GM18499 (cell line): ENCODE results near the gene TSPAN16.

Experiments
- ATAC-seq: cut with Tn5 transposase; IDR thresholded peaks from one replicate; pipeline ENCODE4 v1.9.1; 2021; ENCODE audit warnings: moderate number of reproducible peaks; ENCODE audit not compliant: insufficient read depth, unreplicated experiment

Gene TSPAN16

DNA sequence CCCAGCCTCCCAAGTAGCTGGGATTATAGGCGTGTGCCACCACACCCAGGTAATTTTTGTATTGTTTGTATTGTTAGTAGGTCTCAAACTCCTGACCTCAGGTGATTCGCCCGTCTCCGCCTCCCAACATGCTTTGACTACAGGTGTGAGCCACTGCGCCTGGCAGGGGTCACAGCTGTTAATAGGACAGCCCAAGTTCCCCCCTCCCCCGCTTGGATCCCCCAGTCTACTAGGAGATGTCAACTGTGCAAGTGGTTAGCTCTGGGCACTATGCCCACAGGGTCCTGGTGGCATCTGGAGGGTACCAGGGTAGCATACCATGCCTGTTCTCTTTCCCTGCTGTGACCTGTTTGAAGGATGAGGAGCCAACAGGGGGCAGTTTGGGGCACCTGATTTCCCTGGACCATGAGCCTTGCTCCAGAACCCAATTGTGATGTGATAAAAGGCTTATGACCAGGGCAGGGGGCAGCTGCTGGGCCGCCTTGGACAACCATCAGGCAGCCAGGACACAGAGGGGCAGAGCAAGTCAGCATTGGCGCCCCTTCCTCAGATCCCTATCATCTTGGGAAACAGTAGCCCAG lies at the start of gene TSPAN16:
TSPAN16 (plus strand) TSS at position 496 of the 581 bp plus-strand sequence. CDS start 138 bp downstream, outside the sequence.
- no peak for ATAC-seq

DNA sequence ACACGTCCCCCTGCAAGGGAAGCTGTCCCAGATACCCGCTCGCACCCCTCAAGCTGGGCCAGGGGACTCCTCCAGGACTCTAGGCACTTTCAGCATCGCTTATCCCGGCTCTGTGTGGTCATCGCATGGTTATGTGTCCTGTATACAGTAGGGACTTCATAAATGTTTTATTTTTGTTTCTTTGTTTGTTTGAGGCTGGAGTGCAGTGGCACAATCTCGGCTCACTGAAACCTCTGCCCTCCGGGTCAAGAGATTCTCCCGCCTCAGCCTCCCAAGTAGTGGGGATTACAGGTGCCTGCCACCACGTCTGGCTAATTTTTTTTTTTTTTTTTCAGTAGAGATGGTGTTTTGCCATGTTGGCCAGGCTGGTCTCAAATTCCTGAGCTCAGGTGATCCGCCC lies 49.0 kb upstream of the TSPAN16 start:
- no peak for ATAC-seq

- no peak for ATAC-seq
Measured at GRCh38 chr19:11247391-11247790, 48.6 kb upstream of the TSPAN16 start.

DNA sequence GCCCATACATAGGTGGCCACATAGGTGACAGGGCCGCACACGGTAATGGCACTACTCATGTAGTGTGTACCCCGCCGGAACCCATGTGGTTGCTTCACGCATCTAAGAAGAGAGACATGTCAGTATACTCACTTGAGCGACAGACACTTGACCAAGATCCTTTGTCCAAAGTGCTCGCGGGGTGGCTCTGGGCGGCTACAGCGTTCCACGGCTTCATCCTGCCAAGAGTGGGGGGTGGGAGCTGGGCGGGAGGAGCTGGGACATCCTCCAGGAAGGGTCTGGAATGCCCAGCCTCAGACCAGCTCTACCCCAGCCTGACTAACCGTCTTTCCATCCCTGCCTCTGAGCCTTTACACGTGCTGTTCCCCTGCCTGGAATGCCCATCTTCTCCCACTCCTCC lies 48.0 kb upstream of the TSPAN16 start:
- ATAC-seq = no peak

GRCh38 chr19:11248852-11249251 lies 47.1 kb upstream of the TSPAN16 start:
- no peak for ATAC-seq

DNA sequence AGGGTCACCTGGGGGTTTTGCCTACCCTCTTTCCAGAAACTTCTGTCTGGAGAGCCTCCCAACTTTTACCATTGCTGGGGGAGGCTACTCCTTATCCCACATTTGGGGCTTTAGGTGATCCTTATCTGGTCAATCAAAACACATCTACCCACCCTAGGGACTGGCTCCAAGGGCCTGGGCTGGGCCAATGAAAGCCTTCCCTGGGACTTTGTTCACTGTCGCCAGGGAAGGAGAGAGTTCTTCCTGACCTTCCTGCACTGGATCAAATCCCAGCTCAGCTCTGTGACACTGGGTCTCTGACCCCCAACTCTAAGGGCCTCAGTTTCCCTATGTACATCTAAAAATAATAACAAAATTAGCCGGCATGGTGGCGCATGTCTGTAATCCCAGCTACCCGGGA lies 44.7 kb upstream of the TSPAN16 start:
- ATAC-seq = no peak

DNA sequence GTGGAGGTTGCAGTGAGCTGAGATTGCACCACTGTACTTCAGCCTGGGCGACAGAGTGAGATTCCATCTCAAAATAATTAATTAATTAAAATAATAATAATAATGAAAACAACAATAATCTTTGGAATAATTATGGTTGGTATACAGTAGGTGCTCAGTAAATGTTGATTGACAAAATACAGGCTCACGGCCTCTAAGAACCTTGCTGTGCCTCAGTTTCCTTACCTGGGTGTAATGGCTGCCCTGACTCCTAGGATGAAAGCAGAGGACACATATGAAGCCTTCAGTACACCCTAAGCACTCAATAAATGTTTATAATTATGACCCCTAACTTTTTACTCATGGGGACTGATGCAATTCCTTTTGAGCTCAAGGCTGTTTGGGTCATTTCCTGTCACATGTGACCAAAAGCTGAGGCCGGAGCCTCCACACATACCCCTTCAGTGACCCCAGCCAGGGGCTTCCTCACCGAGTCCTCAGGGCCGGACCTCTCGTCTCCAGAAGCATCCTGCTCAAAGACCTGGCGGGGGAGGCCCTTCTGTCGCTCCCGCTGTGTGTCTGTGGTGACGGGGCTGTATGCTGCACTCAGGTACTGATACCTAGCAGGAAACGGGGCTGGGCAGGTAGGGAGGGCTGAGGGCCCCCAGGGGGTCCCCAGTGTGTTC lies 44.2 kb upstream of the TSPAN16 start:
- no peak for ATAC-seq

DNA sequence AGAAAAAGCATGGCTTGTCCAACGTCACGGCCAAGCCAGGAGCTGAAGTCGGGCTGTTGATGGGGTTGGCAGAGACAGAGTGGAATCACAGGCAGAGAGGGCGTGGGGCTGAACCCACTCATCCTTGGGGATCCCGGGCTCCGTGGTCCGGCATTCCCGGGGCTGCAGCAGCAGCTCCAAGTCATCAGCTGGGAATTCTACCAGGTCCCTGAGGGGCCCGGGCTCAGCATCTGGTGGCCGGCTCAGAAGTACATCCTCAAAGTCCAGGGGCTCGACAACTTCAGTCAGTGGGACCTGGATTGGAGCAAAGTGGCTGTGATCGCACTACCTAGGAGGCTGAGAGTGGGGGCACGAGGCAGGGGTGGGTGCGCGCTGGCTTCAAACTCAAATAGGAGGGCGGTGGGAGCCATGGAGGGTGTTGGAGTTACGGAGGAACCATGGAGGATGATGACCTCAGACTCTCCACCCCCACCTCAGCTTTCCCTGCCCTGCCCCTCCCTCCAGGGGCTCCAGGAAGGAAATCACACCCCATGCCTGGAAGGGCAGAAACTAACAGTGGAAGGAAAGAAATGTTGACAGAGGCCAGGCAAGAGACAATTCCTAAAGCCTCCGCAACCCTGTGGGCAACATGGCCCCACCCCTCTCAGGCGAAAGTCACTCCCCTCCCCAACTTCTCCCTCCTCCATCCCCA lies 43.1 kb upstream of the TSPAN16 start:
- ATAC-seq = no peak

- no peak for ATAC-seq
Measured at GRCh38 chr19:11254666-11255065, 41.3 kb upstream of the TSPAN16 start.

DNA sequence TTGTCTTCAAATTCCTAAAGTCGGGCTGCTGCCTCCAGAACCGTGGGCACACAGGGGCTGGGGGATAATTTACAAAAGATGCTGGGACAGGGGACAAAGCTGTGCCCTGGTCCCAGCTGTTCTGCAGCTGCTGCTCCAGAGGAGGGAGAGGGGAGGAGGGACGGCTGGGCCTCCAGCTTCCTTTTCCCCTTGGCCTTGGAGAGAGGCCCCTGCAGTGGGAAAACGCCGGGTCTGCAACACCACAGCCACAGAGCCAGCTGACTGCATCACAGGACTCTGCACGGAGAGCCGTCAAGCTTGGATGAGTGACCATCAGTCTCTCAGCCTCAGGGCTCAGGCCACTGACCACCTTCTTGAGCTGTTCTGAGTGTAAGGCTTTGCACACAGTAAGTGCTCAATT lies 39.8 kb upstream of the TSPAN16 start:
- no peak for ATAC-seq

DNA sequence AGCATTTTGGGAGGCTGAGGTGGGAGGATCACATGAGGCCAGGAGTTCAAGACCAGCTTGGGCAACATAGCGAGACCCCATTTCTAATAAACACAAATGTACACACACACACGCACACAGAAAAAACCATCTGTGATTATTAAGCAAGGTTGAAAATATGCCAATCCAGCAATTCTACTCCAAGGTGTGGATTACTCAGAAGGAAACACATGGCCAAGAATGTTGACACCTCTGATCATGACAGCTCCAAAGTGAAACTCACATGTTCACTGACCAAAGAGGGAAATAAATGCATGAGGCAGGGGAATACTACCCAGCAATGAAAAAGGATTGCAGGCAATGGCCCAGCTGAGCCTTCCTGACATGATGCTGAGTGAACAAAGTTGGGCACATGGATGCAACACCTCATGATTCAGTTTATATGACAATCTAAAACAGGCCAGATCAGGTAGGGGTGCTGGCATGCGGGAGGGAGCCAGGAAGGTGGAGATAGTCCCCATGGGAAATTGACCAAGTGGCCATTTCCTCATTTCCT lies 38.0 kb upstream of the TSPAN16 start:
- ATAC-seq = no peak

DNA sequence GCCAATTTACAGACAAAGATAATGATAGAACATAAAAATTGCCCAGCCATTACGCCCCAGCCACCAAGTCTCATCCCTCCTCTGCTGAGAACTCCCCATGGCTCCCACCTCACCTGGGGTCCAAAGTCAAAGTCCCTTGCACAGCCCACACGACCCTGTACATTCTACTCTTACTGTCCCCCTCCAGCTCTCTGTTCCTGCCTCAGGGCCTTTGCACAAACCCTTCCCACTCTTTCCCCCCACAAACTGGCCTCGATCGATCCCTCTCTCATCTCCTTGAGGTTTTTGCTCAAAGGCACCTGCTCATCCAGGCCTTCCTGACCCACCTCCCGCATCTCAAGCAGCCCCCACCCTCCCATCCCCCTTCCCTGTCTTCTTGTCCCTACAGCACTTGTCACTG lies 35.0 kb upstream of the TSPAN16 start:
- ATAC-seq = no peak

DNA sequence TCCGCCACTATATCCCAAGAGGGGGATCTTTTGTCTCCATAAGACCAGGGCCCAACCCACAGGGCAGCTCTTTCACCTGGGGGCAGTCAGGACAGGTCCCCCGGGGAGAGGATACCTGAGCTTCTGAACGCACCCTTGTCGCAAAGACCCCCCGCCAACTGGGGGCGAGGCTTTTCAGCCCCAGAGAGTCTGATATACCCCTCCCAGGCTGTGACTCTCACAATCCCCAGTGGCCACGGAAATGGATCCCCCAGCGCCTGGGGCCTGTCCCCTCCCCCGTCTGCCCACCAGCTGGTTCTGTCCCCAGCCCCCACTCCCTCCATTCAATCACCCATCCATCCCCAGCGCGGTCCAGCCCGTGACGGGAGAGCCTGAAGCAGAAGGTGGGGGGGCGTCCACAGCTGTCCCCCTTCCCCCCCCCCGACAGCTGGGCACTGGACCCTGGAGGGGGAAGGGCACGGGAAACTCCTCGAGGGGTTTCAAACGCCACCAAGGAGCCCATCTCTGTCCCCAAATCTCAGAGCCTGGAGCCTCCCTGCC lies 34.5 kb upstream of the TSPAN16 start:
- ATAC-seq = no peak

GRCh38 chr19:11261971-11262839 lies 33.8 kb upstream of the TSPAN16 start, which contains the start of gene DOCK6:
Gene DOCK6, minus strand, starts transcription at chr19:11262524. Its CDS starts 84 bp downstream, at chr19:11262440.
- no peak for ATAC-seq

GRCh38 chr19:11263726-11264125 lies 32.2 kb upstream of the TSPAN16 start:
- no peak for ATAC-seq

GRCh38 chr19:11264452-11265176 lies 31.3 kb upstream of the TSPAN16 start:
- ATAC-seq = no peak

GRCh38 chr19:11265177-11265784 lies 30.7 kb upstream of the TSPAN16 start:
- no peak for ATAC-seq

GRCh38 chr19:11265785-11266236 lies 30.1 kb upstream of the TSPAN16 start:
- no peak for ATAC-seq
